T-helper 1 cell (primary cell): ENCODE measurements around the gene OCSTAMP.

Source experiments
- DNase-seq, 5 donors: peaks; one replicate each; pipeline ENCODE4 v3.0.0-alpha.2; 2012 to 2020

The OCSTAMP gene

DNA sequence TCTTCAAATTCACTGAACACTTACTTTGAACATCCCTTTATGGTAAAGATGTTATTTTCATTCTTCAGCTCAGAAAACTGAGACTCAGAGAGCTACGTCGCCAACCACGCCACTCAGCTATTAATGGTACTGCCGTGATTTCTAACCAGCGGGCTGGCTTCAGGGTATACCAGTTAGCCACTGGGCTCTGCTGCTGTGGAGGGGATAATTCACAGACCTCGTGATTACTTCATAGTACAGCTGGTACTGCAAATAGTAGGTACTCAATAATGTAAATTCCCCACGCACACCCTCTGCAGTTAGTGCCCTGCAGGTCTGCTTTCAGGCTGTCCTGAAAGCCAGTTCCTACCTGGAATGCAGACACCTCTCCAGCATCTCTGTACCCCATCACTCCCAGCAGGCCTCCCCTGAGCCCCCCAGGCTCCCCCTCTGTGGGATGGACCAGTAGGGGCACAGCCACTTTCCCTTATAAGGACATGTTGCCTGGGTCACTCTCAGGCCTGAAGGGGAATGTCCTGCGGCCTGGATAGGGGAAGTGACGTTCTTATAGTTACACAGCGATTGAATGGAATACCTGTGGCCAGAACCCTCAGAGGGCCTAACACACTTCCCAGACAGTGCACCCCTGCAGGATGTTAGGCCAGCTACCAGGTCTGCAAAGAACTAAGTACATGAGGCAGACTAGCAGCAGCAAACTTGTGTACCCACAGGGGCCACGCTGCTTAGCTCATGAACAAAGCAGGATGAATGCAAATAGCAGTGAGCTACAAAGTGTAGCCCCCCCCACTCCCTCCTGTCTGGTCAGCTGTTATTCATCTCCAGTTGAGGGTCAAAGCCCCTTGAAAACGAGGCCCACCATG lies 1.3 kb upstream of the OCSTAMP start:
- no peak for DNase-seq

DNA sequence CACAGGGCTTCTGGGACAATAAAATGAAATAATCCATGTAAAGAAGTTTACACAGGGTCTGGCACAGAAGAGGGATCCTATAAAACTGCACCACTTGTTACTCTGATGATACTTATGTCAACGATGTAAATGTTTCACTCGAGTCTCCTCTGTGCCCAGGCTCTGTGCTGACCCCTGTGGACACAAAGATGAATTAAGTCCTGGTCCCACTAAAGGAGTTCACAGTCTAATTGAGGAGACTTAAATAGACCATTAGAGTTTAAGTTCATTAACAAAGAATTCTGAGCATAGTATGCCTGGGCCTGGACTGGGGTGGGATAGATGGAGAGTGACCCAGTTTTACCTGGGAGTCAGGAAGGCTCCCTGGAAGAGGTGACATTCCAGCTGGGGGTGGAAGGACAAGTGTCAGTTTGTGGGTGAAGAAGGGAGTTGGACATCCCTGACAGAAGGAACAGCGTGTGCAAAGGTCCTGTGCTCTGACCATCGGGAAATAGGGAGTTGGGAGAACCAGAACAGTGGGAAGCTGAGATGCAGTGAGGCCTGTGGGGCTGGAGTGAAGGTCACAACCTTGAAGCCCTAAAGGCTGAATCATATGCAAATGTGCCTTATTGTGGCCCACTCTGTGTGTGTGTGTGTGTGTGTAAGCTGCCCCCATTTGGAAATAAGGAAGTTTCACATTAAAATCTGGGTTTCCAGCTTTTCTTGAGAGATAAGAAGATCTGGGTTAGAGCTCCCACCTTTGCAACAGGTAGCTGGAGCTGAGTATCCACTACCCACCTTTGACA lies 1.1 kb downstream of the OCSTAMP start:
- peak in 1 of 5 donors; percentile 32 for DNase-seq

DNA sequence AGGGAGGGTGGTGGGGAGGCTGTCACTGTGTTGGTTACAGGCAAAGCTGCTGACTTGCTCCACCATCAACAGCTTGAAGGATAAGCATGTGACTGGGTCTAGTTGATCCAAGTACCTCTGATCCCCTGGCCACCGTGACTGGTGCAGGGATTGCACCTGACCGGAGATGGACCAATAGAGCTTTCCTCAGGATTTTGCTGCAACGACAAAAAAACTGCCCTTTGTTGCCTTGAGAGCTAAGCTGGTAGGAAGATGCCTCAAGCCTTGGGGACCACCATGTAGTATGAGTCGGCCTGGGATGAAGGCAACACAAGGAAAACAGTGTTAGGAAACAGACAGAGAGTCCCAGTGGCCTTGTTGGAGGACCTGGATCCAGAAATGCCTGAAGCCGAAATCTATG lies 1.8 kb downstream of the OCSTAMP start:
- DNase-seq: no peak

DNA sequence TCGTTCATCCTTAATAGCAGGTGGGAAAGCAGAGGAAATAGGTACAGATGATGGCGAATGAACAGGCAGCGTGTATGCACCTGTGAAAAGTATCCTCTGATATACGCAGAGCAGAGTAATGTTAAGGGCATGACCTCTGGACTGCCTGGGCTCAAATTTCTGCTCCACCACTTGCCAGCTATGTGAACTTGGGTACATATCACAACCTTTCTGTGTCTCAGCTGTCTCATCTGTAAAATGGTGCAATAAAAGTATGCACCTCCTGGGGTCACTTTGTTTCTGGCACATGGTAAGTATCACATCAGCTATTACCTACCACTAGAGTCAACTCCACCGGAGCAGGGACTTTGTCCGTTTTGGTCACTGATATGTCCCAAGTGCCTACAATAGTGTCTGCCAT lies 2.5 kb downstream of the OCSTAMP start:
- no peak for DNase-seq

DNA sequence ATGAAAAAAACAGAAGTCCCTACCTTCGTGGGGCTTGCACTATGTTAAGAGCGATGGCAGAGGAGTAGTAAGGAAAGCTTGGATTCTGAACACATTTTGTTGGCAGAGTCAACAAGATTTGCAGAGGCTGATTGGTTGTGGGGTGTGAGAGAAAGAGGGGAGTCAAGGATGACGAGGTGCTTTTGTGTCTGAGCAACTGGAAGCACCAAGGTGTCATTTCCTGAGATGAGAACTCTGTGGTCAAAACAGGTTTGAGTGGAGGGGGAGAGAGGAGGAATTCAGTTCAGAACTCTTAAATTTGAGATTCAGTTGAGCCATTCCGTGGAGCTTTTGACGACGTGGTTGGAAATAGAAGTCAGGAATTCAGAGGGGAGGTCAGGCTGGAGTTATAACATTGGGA lies 3.5 kb downstream of the OCSTAMP start:
- peak in 1 of 5 donors; percentile 61 for DNase-seq

DNA sequence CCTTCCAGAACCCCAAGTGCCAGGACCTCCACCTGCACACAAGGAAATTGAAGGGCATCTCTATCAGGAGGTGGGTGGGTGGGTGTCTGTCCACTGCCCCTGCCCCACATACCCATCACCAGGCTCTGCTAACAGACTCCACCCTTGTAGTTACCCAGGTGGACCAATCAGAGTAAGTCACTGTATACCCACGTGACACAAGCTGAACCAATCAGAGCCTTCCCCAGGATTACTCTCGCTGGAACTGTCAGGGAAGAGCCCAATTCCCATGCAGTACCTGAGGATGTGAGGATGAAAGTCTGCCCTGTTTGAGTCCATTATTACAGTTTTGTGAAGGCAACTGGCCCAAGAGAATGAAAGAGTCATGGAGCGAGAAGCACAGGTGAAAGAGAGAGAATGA lies 4.2 kb downstream of the OCSTAMP start:
- peak in 1 of 5 donors; percentile 36 for DNase-seq

DNA sequence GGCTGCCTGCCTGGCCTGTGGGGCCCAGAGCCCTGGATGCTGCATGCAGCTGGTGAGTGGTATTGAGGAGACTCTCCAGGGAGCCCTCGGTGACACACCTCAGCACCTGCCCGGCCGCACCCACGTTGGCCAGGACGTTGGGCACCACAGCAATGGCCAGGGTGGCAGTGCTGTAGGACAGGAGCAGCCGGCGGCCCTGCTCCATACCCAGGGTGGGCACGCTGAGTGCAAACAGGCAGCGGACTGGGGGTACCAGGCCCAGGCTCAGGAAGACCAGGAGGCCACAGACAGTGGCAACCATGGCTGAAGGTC lies 4.7 kb downstream of the OCSTAMP start:
- no peak for DNase-seq

DNA sequence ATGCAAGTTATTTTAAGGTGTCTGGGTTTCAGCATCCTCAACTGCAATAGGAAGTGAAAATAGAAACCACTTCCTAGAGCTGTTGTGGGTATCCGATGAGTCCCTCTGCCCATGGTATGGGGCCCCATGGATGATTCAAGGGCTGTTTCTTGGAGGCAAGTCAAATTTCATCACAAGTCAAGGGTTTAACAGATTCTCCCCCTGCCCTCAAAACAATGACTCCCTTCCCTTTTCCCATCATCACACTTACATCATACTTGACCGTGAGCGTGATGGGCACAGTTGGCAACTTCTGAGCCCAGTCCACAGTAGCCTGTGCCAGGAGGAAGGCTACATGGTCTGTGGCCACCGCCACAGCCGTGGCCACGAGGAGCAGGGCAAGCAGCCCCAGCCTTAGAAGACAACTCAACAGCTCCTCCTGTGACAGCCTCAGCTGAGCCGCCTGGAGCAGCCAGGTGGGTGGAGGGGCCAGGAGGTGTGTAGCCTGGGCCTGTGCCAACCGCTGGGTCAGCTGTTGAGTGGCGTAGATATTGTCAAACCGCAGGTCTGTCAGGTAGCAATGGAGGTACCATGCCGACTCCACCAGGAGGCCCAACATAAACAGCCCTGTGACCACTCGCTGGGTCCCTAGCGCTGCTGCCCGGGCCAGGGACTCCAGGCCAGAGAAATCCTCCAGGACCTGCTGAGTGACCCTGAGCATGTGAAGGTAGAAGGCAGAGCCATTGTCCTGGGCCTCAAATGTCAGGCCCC lies 5.2 kb downstream of the OCSTAMP start:
- DNase-seq: peak in 1 of 5 donors; percentile 93

DNA sequence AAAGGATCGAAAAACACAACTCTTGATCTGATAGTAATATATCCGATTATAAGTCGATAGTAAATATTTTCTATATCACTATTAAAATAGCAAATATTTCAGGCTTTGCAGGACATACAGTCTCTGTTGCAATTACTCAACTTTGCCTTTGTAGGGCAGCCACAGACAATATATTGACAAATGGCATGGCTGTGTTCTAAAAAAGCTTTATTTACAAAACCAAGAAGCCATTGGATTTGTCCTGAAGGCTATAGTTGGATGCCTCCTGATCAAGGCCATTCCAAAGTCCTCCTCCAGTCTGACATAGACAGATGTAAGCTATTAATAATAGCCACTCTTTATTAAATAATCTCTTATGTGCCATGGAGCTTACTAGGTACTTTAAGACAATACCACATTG lies 5.9 kb downstream of the OCSTAMP start:
- peak in 1 of 5 donors; percentile 19 for DNase-seq

DNA sequence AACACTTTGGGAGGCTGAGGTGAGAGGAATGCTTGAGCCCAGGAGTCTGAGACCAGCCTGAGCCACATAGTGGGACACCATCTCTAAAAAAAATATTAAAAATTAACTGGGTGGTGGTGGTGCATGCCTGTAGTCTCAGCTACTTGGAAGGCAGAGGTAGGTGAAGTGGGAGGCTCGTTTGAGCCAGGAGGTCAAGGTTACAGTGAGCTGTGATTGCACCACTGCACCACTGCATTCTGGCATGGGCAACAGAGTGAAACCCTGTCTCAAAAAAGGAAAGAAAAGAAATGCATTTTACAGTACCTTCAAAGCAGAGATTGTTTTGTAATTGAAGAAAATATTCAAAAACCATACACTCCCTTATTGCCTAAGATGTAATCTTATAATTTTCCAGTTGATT lies 6.5 kb downstream of the OCSTAMP start:
- no peak for DNase-seq

DNA sequence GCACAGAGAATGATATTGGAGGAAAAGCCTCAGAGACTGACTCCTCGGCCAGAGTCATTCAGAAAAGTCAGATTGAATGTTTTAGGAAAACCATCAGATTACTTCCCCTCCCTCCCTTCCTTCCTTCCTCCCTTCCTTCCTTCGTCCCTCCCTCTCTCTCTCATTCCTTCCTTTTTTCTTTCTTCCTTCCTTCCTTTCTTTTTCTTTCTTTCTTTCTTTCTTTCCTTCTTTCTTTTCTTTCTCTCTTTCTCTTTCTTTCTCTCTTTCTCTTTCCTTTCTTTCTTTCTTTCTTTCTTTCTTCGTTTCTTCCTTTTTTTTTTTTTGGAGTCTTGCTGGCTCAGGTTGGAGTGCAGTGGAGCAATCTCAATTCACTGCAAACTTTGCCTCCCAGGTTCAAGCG lies 7.4 kb downstream of the OCSTAMP start:
- no peak for DNase-seq

DNA sequence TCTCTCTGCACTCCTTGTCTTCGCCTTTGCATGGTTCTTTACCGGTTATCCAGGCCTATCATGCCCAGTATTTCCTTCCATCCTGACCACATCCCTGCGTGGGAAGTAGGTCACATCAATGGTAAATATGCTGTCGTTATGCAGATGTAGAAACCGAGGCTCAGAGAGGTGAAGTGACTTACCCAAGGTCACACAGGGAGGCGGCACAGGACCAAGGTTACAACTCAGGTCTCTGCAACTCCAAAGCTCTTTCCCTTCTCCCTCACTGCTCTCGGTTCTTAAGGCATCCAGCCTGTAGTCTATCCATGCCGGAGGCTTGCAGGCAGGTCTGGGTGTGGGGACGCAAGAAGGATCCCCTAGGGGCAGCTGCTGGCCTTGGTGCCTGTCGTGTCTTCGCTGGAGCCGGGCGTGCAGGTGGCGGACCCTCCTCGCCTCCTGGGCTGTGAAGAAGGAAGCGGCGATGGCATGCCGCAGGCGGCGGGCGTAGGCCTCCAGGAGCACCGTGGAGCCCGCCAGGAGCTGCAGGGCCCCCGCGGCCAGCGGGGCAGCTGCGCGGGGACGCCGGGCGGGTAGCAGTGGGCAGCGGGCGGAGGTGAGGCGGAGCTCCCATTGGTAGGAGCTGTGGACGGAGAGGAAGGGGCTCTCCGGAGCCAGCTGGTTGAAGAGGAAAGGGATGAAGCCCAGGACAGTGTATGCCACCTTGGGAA lies 9.1 kb downstream of the OCSTAMP start:
- no peak for DNase-seq

DNA sequence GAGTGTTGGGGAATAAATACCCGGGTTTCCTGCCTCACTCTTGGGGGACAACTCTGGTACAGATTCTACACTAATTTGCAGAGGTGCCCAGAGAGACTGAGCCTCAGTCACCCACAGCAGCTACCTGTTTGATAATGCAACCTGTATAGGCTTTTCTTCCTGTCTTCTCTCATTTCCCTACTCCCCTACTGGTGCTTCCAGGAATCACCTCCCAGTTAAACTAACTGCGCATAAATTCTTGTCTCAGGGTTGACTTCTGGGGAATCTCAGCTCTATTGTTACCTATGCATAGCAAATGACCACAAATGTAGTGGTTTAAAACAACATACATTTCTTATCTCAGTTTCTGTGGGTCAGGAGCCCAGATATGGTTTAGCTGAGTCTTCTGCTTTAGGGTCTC lies 11.3 kb downstream of the OCSTAMP start:
- no peak for DNase-seq

DNA sequence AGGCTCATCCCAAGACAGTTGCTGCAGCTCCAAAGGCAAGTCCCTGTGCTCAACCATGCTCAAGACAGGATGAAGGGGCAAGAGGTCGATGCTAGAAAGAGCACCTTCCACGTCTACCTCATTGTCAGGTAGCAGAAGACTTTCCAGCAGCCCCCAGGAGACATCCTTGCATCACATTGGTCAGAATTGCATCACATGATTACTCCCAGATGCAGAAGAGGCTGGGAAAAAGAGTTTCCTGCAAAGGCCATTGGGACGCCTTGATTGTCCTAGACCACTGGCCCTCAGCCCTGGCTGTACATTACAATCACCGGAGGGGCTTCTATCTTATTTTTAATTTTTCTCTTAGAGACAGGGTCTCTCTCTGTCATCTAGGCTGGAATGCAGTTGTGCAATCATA lies 19.8 kb downstream of the OCSTAMP start:
- no peak for DNase-seq

DNA sequence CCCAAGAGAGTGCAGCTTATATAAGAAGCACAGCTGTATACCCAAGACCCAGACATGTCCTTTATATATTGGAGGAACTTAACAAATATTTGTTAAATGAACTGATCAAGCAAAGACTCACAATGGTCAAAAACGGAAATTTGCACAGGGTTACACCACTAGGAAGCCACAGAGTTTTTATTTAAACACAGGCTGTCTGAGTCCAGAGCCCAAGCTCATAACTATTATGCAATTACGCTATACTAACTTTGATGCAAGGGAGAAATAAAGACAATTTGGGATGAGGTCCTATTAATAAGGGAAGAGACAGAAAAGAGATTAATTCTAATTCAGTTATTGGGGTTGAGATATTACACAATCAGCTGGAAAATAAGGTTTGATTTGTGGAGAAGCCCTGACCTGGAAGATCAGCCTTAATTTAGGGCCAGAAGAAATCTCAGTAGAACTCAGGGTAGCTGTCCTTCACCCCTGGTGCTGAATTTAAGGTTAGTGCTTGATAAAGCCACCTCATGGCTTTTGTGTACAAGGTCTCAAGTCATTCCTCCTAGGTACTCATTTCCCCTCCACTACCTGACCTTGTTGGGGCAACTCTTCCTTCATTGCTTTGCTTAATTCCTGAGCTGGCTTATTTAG lies 26.6 kb downstream of the OCSTAMP start:
- DNase-seq: no peak

DNA sequence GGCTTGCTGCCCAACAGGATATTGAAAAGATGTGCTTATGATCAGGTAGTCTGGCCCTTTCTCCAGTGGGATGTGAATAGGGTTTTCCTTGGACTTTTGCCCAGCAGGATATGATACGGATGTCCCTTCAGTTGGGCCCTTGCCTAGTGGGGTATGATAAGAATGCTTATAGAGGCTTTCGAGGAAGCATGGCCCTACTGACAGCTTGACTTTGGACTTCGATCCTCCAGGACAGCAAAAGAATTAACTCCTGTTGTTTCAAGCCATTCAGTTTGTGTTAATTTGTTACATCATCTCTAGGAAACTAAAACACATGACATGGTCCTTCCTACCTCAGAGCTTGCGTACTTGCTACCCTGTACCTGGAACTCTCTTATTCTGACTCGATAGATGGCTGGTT lies 27.3 kb downstream of the OCSTAMP start:
- DNase-seq: no peak

DNA sequence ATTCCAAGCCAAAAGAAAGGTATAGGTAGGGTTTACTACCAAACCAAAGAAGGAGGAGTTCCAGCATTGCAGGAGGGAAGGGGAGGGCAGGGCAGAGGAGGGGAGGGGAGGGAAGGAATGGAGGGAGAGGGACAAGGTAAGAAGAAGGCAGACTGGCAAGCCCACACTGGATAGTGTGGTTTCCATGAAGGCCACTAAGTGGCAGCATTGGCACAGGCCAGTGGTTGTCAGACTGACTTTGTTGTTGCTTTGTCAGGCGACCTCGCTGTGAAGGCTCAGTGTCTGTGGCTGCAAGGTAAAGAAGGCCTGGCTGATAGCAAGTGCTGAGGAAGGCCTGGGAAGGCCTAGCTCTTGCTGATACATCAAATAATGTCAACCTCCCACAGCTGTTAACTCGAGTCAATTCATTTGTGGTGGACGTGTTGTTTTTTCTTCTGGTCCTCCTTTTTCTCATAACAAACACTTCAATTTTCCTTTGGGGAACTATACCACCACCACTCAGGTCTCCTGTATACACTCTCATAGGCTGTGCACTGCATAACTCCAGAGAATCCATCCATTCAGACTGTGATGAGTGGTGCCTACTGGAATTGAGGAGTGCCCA lies 29.4 kb downstream of the OCSTAMP start:
- peak in 2 of 5 donors; percentile 18 to 67 for DNase-seq

DNA sequence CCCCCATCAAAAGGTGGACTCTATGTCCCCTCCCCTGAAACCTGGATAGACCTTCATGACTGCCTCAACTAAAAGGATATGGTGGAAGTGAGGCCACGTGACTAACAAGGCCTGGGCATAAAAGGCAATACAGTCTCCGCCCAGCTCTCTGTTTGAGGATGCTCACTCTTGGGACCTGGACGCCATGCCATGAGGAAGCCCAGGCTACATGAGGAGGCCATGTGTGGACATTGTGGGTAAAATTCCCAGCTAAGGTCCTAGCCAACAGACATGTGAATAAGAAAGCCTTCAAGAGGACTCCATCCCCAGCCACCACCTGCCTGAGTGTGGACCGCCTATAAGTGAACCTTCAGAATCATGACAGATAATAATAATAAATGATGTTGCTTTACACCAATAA lies 29.9 kb downstream of the OCSTAMP start:
- DNase-seq: no peak

DNA sequence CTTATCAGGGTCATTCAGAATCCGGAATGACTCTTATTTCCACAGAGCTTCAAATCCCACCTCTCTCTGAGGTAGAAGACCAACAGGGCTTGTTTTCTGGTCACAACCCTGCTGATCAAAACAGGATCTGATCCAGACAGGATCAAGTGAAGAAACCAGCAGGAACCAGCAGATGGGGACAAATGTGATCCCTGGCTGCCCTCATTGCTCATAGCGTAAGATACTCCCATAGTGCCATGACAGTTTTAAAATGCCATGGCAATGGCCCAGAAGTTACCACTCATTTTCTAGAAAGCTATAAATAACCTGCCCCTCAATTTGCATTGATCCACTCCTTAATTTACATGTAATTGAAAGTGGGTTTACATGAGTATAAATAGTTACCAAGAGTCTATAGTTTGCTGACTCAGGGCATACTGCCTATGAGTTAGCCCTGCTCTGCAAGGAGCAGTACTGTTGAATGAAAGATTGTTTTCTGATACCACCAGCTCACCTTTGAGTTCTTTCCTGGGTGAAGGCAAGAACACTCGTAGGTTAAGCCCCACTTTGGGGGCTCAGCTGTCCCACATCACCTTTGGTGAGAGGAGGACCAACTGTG lies 30.9 kb downstream of the OCSTAMP start:
- DNase-seq: no peak

DNA sequence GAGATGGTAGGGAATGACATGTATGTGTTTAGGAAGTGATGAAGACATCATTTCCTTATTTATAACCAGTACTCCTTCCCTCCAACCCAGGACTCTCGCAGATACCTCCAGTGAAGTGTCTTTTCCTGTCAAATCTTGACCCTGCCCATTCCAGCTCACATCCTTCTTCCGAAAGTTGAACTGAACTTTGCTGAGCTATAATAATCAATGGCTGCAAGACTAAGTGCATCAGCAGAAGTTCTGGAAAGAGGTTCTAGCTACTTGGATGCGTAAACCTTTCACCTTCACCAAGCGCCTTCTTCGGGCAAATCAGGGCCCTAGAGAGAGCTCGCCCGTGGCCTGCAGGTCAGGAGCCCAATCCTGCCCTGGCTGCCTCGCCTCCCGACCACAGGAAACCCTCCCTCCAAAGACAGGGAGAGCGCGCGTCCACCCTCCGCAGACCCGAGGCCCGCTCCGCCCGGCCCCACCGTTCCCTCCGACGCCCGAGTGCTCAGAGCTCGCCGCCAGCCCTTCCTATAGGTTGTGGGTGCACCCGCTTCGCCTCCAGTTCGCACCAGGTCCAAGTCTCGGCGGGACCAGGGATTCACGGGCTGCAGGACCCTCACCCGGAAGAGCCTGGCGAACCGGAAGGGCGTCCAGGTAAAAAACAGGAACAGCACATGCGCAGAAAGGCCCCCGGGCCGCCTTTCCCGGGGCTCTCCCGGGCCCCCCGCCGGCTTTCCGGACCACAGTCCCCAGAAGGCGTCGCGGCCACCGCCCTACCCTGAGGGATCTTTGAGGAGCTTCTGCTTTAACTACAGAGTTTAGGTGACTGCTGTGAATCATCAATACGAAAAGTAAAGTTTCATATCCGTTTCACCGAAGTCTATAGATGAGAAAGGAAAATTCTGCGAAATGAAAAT lies 37.3 kb downstream of the OCSTAMP start, which contains the start of gene ZNF334:
TSS of gene ZNF334 (minus strand) at position 617 of the 902 bp plus-strand sequence. CDS start 1,457 bp downstream, outside the sequence.
- peak in 1 of 5 donors; percentile 63 for DNase-seq
